ENCODE results near the gene GABARAP. TPM values are rescaled to one million over a fixed set of nuclear protein-coding genes. Genes with fewer than 3 reads are reported as not detected.

The GABARAP gene
- total and polyA plus RNA-seq, 10 of the 15 experiments (the other 5 are each of a cell fraction or from before 2014, with no cell fraction given), result 134 to 613 (median 285) TPM

DNA sequence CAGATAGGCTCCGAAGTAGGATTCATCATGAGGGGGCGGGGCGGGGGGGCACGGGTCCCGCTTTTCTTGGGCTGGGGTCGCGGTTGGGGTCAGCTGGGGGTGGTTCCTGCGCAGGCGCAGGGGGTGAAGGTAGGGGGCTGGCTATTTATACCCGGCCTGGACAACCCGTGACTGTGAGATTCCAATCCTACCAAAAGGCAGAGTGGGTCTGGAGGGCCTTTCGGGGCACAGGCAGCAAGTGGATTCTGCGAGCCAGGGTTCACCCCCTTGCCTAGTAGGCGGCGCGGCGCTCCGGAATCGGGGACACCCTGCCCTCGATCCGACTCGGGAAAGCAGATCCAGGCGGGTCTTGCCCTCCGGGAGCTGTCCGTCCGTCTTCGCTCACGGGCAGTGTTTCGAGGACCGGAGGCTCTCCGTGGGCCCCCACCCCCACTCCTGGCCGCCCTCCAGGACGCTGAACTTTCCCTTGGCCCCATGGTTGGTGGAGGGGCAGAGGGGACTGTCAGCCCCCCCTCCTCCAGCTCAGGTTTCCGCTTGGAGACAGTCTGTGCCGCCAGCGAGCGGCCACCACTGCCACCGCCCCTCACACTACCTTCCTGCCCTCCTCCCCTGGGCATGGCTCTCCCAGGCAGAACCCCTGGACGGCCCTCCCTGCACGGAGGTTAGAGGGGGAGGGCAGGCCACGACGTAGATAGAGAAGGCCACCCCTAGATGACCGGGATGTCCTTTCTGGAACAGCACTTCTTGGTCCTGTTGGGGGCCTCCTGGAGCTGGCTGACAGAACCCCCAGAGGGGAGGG, 39.9 kb upstream of the GABARAP start:
- Histone ChIP-seq H3K9me3 (replicated peaks; ENCODE audit: control insufficient read depth, insufficient read depth, low read length) (no peaks in the 10 kb centered on the region), H3K4me3 (peak overlapping the region; percentile 56), H3K27me3 (replicated peaks in 1 of 2; ENCODE audit: control insufficient read depth in 2 of 2, insufficient read depth in 2 of 2, low read length in 1 of 2) (no peaks in the 10 kb centered on the region; a peak in 2 of 4 replicates), H3K9ac (ENCODE audit: control insufficient read depth, insufficient read depth, low read length) (no peak overlapping the region), H3K27ac (ENCODE audit: control insufficient read depth, insufficient read depth) (no peak overlapping the region), H4K20me1 (ENCODE audit: control insufficient read depth, insufficient read depth) (no peaks in the 10 kb centered on the region; the same call in 1 of the 2 replicates), H2AFZ (ENCODE audit: control insufficient read depth, low read depth, low read length) (no peak overlapping the region), H3K4me2 (ENCODE audit: control insufficient read depth, insufficient read depth) (peak overlapping the region; percentile 98), H3K79me2 (ENCODE audit: control insufficient read depth, insufficient read depth, low read length) (no peaks in the 10 kb centered on the region), H3K4me1 (ENCODE audit: control insufficient read depth, insufficient read depth, low read length) (peaks cover 8% of the 10 kb centered on the region), H3K36me3 (ENCODE audit: control insufficient read depth in 2 of 2, insufficient read depth in 2 of 2, low read length in 1 of 2) (no peaks in the 10 kb centered on the region)
- SMC1A ChIA-PET (ENCODE audit: uncharacterized antibody, unreplicated experiment), result interaction anchor here (1.0 to 1.7 kb wide), 4 partner anchors 14 to 73 kb away, joined by 4 to 10 read pairs (median 4); partner anchors contain the start of genes ACAP1 and TMEM95
- intact Hi-C loops (cut with micrococcal nuclease; ENCODE audit: unreplicated experiment) (loop anchor here (2.0 kb wide), 1 partner anchor 63 kb away; no protein-coding TSS in a partner anchor), in situ Hi-C loops (cut with MboI) (no loop called here)
- BruUV-seq (replicated peaks), result no TSS peak
- ATAC-seq (no peak), DNase-seq (ENCODE audit: low read depth, low spot score) (no peak), FAIRE-seq (no peak)
- no peak for TF ChIP-seq FOS (IDR thresholded peaks at IDR 0.05; ENCODE audit: borderline replicate concordance, extremely low read depth, insufficient read length)
- TF ChIP-seq IKZF1 (conservative IDR thresholded peaks at IDR 0.05), result no peak
- TF ChIP-seq ZBED1 (IDR thresholded peaks at IDR 0.05; ENCODE audit: borderline replicate concordance), result no peak
- POLR2A ChIA-PET, result interaction anchor here (0.6 to 1.7 kb wide), 6 partner anchors 14 to 73 kb away, joined by 3 to 6 read pairs (median 3); partner anchors contain the start of gene TMEM95
- RAD21 ChIA-PET (ENCODE audit: unreplicated experiment), result interaction anchor here (0.6 to 2.3 kb wide), 3 partner anchors 14 to 407 kb away, joined by 4 to 11 read pairs (median 4); no protein-coding TSS in a partner anchor
- 20% methylated on average over 37 of the region's 43 CpGs for WGBS (ENCODE audit: insufficient coverage, insufficient replicate concordance, low lambda C conversion rate, missing lambda C conversion rate)
- CTCF ChIA-PET, result interaction anchor here (0.6 to 10.3 kb wide), 10 partner anchors 16 to 236 kb away, joined by 3 to 102 read pairs (median 4); partner anchors contain the start of gene ACAP1

Measured in GM12878 (cell line).